NT2/D1 (cell line): ENCODE measurements around the gene TAS1R3.

Source experiments
- SUZ12 ChIP-seq: IDR thresholded peaks from 2 replicates; pipeline ENCODE4 v1.6.1; 2011; ENCODE audit not compliant: insufficient read length, insufficient read depth; ENCODE audit errors: extremely low read depth
- ZNF274 ChIP-seq: IDR thresholded peaks from 2 replicates; pipeline ENCODE4 v1.6.1; 2011; ENCODE audit warnings: mild to moderate bottlenecking, low read depth, low read length

- TF ChIP-seq SUZ12 (no peak), ZNF274 (no peak)
Observed at GRCh38 chr1:1296070-1297061, 34.7 kb upstream of the TAS1R3 start.
